Measurements from ENCODE around the gene ZNF507.

DNA sequence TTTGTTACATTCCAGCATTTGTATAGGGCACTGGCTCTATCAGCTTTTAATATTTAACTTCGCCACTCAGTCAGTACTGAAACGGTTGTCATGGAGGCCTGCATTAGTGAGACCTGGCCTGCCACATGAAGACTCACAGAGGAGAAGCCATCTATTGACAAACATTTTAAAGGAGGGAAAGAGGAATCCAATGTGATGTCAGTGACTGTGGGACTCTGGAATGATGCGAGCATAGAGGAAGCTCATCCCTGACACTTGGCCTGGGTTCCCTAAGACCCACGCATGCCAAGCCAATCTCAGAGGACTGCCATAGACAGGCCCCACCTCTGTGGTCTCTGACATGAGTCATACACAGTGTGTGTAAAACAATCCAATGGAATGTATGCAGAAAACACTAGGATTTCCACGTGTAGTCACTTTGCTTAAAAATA is 52.3 kb downstream of the ZNF507 start:
- no peak for TF ChIP-seq SUZ12 (IDR thresholded peaks at IDR 0.05; ENCODE audit: extremely low read depth, insufficient read depth, insufficient read length)
- no peak for TF ChIP-seq YY1 (IDR thresholded peaks at IDR 0.05; ENCODE audit: insufficient read depth, insufficient read length)

All from NT2/D1 (cell line).